Retinal pigment epithelial cell (primary cell): ENCODE data around the gene SUPT5H.
A peak's percentile ranks its signal among the peaks of the same experiment; 100 is the strongest.
"Not testable (repeated sequence)": the region's sequence is repeated elsewhere in the genome, so short reads cannot be mapped to it uniquely, and the experiment has no call there.

Experiments used
- DNase-seq: peaks from one replicate; pipeline ENCODE4 v3.0.0-alpha.2; 2010; ENCODE audit warnings: low read depth
- H3K4me3 ChIP-seq: 2 replicates; pipeline ENCODE4 v1.5.1; 2011; ENCODE audit warnings: mild to moderate bottlenecking, low read length, control low read depth, moderate library complexity
- TF ChIP-seq, protein P1 (sequence below): conservative IDR thresholded peaks from 2 replicates; pipeline ENCODE4 v1.5.1; 2011; ENCODE audit warnings: low read depth, low read length, control low read depth, inconsistent platforms

SUPT5H gene

GRCh38 chr19:39472746-39473442 lies 27.5 kb downstream of the SUPT5H start:
- TF ChIP-seq, protein P1, sequence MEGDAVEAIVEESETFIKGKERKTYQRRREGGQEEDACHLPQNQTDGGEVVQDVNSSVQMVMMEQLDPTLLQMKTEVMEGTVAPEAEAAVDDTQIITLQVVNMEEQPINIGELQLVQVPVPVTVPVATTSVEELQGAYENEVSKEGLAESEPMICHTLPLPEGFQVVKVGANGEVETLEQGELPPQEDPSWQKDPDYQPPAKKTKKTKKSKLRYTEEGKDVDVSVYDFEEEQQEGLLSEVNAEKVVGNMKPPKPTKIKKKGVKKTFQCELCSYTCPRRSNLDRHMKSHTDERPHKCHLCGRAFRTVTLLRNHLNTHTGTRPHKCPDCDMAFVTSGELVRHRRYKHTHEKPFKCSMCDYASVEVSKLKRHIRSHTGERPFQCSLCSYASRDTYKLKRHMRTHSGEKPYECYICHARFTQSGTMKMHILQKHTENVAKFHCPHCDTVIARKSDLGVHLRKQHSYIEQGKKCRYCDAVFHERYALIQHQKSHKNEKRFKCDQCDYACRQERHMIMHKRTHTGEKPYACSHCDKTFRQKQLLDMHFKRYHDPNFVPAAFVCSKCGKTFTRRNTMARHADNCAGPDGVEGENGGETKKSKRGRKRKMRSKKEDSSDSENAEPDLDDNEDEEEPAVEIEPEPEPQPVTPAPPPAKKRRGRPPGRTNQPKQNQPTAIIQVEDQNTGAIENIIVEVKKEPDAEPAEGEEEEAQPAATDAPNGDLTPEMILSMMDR = no peak

GRCh38 chr19:39473443-39473960 lies 28.1 kb downstream of the SUPT5H start:
- no peak overlapping the region for H3K4me3 ChIP-seq
- TF ChIP-seq, protein P1 = no peak
- no peak for DNase-seq

More at GRCh38 chr19:39472746-39473442, 27.5 kb downstream of the SUPT5H start:
- H3K4me3 ChIP-seq = no peak overlapping the region
- no peak for DNase-seq

GRCh38 chr19:39474139-39474620 lies 28.8 kb downstream of the SUPT5H start:
- DNase-seq = no peak
- no peak overlapping the region for H3K4me3 ChIP-seq
- TF ChIP-seq, protein P1 = peak; percentile 97

- no peak overlapping the region for H3K4me3 ChIP-seq
- TF ChIP-seq, protein P1 = no peak
- DNase-seq = no peak
Observed at GRCh38 chr19:39475748-39476147, 30.4 kb downstream of the SUPT5H start.

GRCh38 chr19:39479319-39479801 lies 34.0 kb downstream of the SUPT5H start:
- not testable (repeated sequence) for DNase-seq, H3K4me3 ChIP-seq

DNA sequence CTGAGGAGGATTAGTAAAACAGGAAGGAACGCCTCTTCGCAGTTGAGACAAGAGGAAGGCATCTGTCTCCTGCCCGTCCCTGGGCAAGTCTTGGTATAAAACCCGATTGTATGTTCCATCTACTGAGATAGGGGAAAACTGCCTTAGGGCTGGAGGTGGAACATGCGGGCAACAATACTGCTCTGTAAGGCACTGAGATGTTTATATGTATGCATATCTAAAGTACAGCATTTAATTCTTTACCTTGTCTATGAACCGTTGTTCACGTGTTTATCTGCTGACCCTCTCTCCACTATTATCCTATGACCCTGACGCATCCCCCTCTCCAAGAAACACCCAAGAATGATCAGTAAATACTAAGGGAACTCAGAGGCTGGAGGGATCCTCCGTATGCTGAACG lies 34.5 kb downstream of the SUPT5H start:
- H3K4me3 ChIP-seq = peak overlapping the region; percentile 98
- TF ChIP-seq, protein P1 = no peak
- no peak for DNase-seq

GRCh38 chr19:39480337-39481228 lies 35.2 kb downstream of the SUPT5H start, which contains the start of gene TIMM50:
TIMM50 (plus strand) TSS chr19:39480838; CDS start chr19:39480854, 16 bp downstream.
- TF ChIP-seq, protein P1 = no peak
- H3K4me3 ChIP-seq = peak within 1 kb of the TSS; percentile 98
- DNase-seq = peak; percentile 80
